HepG2 (cell line): ENCODE measurements around the gene GPR61. TPM values are rescaled to one million over a fixed set of nuclear protein-coding genes. Genes with fewer than 3 reads are reported as not detected.

Experiments
- ATAC-seq: fragments of 200-7000 bp; cut with Tn5 transposase; 3 replicates; pipeline ENCODE4 v1.9.1; 2020; ENCODE audit warnings: mild to moderate bottlenecking, moderate library complexity
- BruUV-seq: library from RNA; stranded (reverse); fragments of 400-500 nt; replicated peaks from 2 replicates; lab custom pipeline; 2021; lab: Mats Ljungman, UMichigan
- CTCF ChIA-PET: fragments of 300-600 bp; formaldehyde crosslinking; extraction: SDS; loops from one replicate; lab custom pipeline; 2021; ENCODE audit warnings: low total read pairs, inconsistent platforms, low intra/inter-chr PET ratio; lab: Yijun Ruan, JAX
- POLR2A ChIA-PET: fragments of 350-600 bp; sonication (Branson Sonifier 250); formaldehyde crosslinking; loops from one replicate; lab custom pipeline; 2020; ENCODE audit warnings: antibody characterized with exemption, inconsistent platforms; lab: Yijun Ruan, JAX
- DNase-seq: peaks from one replicate; pipeline ENCODE4 v3.0.0-alpha.2; 2015; ENCODE audit warnings: low spot score
- FAIRE-seq: peaks from 3 replicates; lab custom pipeline; 2011; peaks lifted over from hg19 to GRCh38; lab: Jason Lieb, UNC
- H2AFZ ChIP-seq: one replicate; pipeline ENCODE4 v1.6.1; 2011; ENCODE audit warnings: low read length, inconsistent platforms
- H3K27ac ChIP-seq: fragments of 300-600 bp; 3 replicates; pipeline ENCODE4 v1.8.0; 2011; ENCODE audit warnings: mixed run types, mild to moderate bottlenecking, mixed read lengths, low read length, inconsistent platforms; ENCODE audit not compliant: insufficient read depth; ENCODE audit errors: extremely low read length
- H3K27me3 ChIP-seq, 2 experiments: fragments of 200-600 bp in 1 of 2; 2 replicates in 1 of 2; 3 replicates in 1 of 2; pipeline versions ENCODE4 v1.6.0 to v1.8.0; 2011; ENCODE audit warnings: low read length in 2 of 2, mild to moderate bottlenecking in 2 of 2, moderate library complexity in 2 of 2, inconsistent platforms in 1 of 2; ENCODE audit not compliant: insufficient read depth in 2 of 2, control insufficient read depth in 1 of 2
- H3K36me3 ChIP-seq, 2 experiments: fragments of 200-600 bp in 1 of 2; replicated peaks in 1 of 2; 2 replicates in 1 of 2; 3 replicates in 1 of 2; pipeline versions ENCODE4 v1.5.1 to v1.8.0; 2011; ENCODE audit warnings: low read length in 2 of 2, inconsistent platforms in 1 of 2; ENCODE audit not compliant: insufficient read depth in 2 of 2, control insufficient read depth in 1 of 2
- H3K4me1 ChIP-seq: 2 replicates; pipeline ENCODE4 v1.5.1; 2012; ENCODE audit warnings: low read length, inconsistent platforms; ENCODE audit not compliant: insufficient read depth
- H3K4me2 ChIP-seq: 2 replicates; pipeline ENCODE4 v1.6.0; 2011; ENCODE audit warnings: low read depth, low read length, inconsistent platforms
- H3K4me3 ChIP-seq, 3 experiments: fragments of 200-600 bp in 1 of 3; sonication (generic), shearing (Covaris generic) in 1 of 3; replicated peaks in 1 of 3; 2 replicates each; pipeline ENCODE4 v1.5.1; 2011 to 2016; ENCODE audit warnings: low read length in 3 of 3, inconsistent platforms in 2 of 3, low read depth in 2 of 3, mild to moderate bottlenecking in 2 of 3, control low read depth in 1 of 3, mixed read lengths in 1 of 3; ENCODE audit not compliant: insufficient read depth in 1 of 3
- H3K79me2 ChIP-seq: one replicate; pipeline ENCODE4 v1.6.1; 2011; ENCODE audit warnings: low read length, inconsistent platforms; ENCODE audit not compliant: insufficient read depth
- H3K9ac ChIP-seq: 2 replicates; pipeline ENCODE4 v1.6.0; 2011; ENCODE audit warnings: mild to moderate bottlenecking, low read depth, low read length, inconsistent platforms; ENCODE audit not compliant: insufficient read depth
- H3K9me3 ChIP-seq: 2 replicates; pipeline ENCODE4 v1.5.1; 2012; ENCODE audit warnings: mild to moderate bottlenecking, low read length
- H4K20me1 ChIP-seq: 2 replicates; pipeline ENCODE4 v1.6.0; 2011; ENCODE audit warnings: inconsistent platforms, mild to moderate bottlenecking, low read length, moderate library complexity; ENCODE audit not compliant: insufficient read depth
- MAFF ChIP-seq: IDR thresholded peaks from 2 replicates; pipeline ENCODE4 v1.6.1; 2011; ENCODE audit warnings: low read depth, low read length, improper control_type of control experiment
- MEF2D ChIP-seq: sonication (generic); formaldehyde crosslinking; IDR thresholded peaks from 2 replicates; pipeline ENCODE4 v1.5.1; 2020; ENCODE audit warnings: mild to moderate bottlenecking, missing genetic modification reagents
- SALL1 ChIP-seq: sonication (generic); formaldehyde crosslinking; IDR thresholded peaks from 2 replicates; pipeline ENCODE4 v1.8.0; 2022; ENCODE audit warnings: mild to moderate bottlenecking, missing genetic modification reagents
- SIN3B ChIP-seq: fragments of 150-350 bp; IDR thresholded peaks from 2 replicates; pipeline ENCODE4 v1.6.1; 2014; ENCODE audit warnings: low read length
- ZNF282 ChIP-seq: fragments of 450-650 bp; IDR thresholded peaks from 2 replicates; pipeline ENCODE4 v1.6.1; 2018; ENCODE audit not compliant: partially characterized antibody
- ZNF670 ChIP-seq: sonication (generic); formaldehyde crosslinking; IDR thresholded peaks from 2 replicates; pipeline ENCODE4 v1.8.0; 2022; ENCODE audit warnings: mild to moderate bottlenecking, missing genetic modification reagents, borderline replicate concordance
- WGBS: methylation state at CpG from one replicate; pipeline ENCODE4 v1.1.6; 2017; ENCODE audit warnings: low lambda C conversion rate; 5-methylcytosine and 5-hydroxymethylcytosine counted together
- in situ Hi-C: cut with HindIII; loops from 2 replicates; pipeline ENCODE4 v1.10.0; 2017; ENCODE audit warnings: low pct_unique_long_range_greater_than_20kb; ENCODE audit not compliant: extremely low pct_ligation_motif_present
- intact Hi-C: fragments of 100-400 bp; cut with micrococcal nuclease; formaldehyde crosslinking; loops from one replicate; pipeline ENCODE4 v1.10.0; 2022; ENCODE audit not compliant: unreplicated experiment
- polyA plus RNA-seq, 8 experiments: library from polyadenylated mRNA; depleted of rRNA in 3 of 8; stranded (reverse) in 7 of 8; unstranded in 1 of 8; fragments of >200 nt; fragmentation: Illumina TruSeq in 4 of 8; extraction: Trizol in 4 of 8; gene quantifications; 2 replicates each; pipeline versions ENCODE4 v1.2.1 to v1.2.3, GENCODE V29; 2011 to 2016; ENCODE audit warnings: low read depth in 4 of 8, missing spikeins in 1 of 8, mixed read lengths in 1 of 8; ENCODE audit not compliant: insufficient read depth in 1 of 8
- total RNA-seq, 5 experiments: library from RNA; depleted of rRNA; stranded (reverse); fragments of >200 nt; fragmentation: Illumina TruSeq; extraction: Trizol; gene quantifications; 2 replicates each; pipeline ENCODE4 v1.2.3, GENCODE V29; 2016; ENCODE audit warnings: low read depth in 1 of 5
- TF ChIP-seq, protein P1 (sequence below): sonication (generic); formaldehyde crosslinking; IDR thresholded peaks from 2 replicates; pipeline ENCODE4 v1.4.0; 2020; ENCODE audit warnings: missing genetic modification reagents
- TF ChIP-seq, protein P2 (sequence below): sonication (generic); formaldehyde crosslinking; IDR thresholded peaks from 2 replicates; pipeline ENCODE4 v1.8.0; 2022; ENCODE audit warnings: missing genetic modification reagents, mild to moderate bottlenecking, moderate library complexity, borderline replicate concordance
- TF ChIP-seq, protein P3 (sequence below), 2 experiments: IDR thresholded peaks; 2 replicates each; pipeline ENCODE4 v1.6.1; 2011 to 2012; ENCODE audit warnings: low read length in 2 of 2, borderline replicate concordance in 1 of 2, low read depth in 1 of 2, mild to moderate bottlenecking in 1 of 2, moderate library complexity in 1 of 2
- TF ChIP-seq, protein P4 (sequence below): sonication (generic); formaldehyde crosslinking; IDR thresholded peaks from 2 replicates; pipeline ENCODE4 v1.8.0; 2023; ENCODE audit warnings: mild to moderate bottlenecking, missing genetic modification reagents
- TF ChIP-seq, protein P5 (sequence below): sonication (generic); formaldehyde crosslinking; conservative IDR thresholded peaks from 2 replicates; pipeline ENCODE4 v1.4.0; 2020; ENCODE audit warnings: missing genetic modification reagents
- TF ChIP-seq, protein P6 (sequence below): sonication (generic); formaldehyde crosslinking; IDR thresholded peaks from 2 replicates; pipeline ENCODE4 v1.4.0; 2020; ENCODE audit warnings: mild to moderate bottlenecking, missing genetic modification reagents

GPR61 gene
- total and polyA plus RNA-seq, 2 of the 13 experiments (the other 11 are each of a cell fraction or from before 2014, with no cell fraction given) = not detected

DNA sequence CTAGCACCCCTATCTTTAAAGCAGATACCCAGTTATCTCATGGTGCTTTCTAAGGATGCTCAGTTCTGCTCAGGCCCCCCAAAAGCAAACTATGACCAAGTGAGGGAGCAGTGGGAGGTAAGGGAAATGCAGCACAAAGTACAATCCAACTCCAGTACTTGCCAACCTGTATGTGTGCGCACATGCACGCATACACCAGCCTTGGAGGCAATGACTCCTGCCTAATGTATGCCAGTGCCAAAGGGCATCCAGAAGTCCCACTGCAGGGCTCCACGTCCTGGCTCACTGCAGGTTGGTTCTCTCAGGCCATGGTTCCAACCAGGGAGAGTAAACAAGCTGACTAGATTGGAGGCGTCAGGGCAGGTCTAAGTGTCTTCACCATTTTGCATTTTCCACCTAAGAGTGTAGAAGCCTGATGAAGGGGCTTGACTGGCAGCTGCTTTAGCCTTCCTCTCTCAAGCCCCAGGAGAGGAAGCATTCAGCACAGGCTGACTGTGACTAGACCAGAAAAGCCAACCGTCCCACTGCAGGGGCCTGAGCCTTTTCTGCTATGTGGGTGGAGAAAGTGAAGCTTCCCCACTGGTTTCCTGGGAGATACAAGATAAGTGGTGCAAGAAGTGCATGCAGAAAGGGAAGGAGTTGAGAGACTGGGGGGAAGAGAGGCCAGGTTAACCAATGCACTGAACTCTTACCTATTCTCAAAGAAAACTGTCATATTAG, 37.9 kb upstream of the GPR61 start:
- Histone ChIP-seq H3K4me2 (no peak overlapping the region), H3K79me2 (no peaks in the 10 kb centered on the region), H3K27me3 (no peaks in the 10 kb centered on the region), H3K9me3 (no peaks in the 10 kb centered on the region), H3K9ac (no peak overlapping the region), H2AFZ (no peak overlapping the region), H3K36me3 (no peaks in the 10 kb centered on the region; a peak in 1 of 5 replicates), H3K4me1 (no peaks in the 10 kb centered on the region), H3K27ac (no peak overlapping the region), H4K20me1 (no peaks in the 10 kb centered on the region), H3K4me3 (no peak overlapping the region)
- no peak for FAIRE-seq
- ChIA-PET POLR2A (no interaction called here), CTCF (interaction anchor here (0.7 kb wide), 1 partner anchor 30 kb away, joined by 4 read pairs; no protein-coding TSS in a partner anchor)
- intact Hi-C loops = no loop called here
- WGBS = 88% methylated on average over 2 of the region's 5 CpGs
- no peak for ATAC-seq
- BruUV-seq = no TSS peak
- DNase-seq = no peak
- in situ Hi-C loops = no loop called here
- TF ChIP-seq, protein P1, sequence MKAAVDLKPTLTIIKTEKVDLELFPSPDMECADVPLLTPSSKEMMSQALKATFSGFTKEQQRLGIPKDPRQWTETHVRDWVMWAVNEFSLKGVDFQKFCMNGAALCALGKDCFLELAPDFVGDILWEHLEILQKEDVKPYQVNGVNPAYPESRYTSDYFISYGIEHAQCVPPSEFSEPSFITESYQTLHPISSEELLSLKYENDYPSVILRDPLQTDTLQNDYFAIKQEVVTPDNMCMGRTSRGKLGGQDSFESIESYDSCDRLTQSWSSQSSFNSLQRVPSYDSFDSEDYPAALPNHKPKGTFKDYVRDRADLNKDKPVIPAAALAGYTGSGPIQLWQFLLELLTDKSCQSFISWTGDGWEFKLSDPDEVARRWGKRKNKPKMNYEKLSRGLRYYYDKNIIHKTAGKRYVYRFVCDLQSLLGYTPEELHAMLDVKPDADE = no peak
- no peak for TF ChIP-seq ZNF670 (CRISPR knock-in tag)
- TF ChIP-seq, protein P2, sequence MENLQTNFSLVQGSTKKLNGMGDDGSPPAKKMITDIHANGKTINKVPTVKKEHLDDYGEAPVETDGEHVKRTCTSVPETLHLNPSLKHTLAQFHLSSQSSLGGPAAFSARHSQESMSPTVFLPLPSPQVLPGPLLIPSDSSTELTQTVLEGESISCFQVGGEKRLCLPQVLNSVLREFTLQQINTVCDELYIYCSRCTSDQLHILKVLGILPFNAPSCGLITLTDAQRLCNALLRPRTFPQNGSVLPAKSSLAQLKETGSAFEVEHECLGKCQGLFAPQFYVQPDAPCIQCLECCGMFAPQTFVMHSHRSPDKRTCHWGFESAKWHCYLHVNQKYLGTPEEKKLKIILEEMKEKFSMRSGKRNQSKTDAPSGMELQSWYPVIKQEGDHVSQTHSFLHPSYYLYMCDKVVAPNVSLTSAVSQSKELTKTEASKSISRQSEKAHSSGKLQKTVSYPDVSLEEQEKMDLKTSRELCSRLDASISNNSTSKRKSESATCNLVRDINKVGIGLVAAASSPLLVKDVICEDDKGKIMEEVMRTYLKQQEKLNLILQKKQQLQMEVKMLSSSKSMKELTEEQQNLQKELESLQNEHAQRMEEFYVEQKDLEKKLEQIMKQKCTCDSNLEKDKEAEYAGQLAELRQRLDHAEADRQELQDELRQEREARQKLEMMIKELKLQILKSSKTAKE (CRISPR knock-in tag) = no peak
- TF ChIP-seq MEF2D (CRISPR knock-in tag) = no peak
- no peak for TF ChIP-seq SIN3B
- TF ChIP-seq, protein P3, sequence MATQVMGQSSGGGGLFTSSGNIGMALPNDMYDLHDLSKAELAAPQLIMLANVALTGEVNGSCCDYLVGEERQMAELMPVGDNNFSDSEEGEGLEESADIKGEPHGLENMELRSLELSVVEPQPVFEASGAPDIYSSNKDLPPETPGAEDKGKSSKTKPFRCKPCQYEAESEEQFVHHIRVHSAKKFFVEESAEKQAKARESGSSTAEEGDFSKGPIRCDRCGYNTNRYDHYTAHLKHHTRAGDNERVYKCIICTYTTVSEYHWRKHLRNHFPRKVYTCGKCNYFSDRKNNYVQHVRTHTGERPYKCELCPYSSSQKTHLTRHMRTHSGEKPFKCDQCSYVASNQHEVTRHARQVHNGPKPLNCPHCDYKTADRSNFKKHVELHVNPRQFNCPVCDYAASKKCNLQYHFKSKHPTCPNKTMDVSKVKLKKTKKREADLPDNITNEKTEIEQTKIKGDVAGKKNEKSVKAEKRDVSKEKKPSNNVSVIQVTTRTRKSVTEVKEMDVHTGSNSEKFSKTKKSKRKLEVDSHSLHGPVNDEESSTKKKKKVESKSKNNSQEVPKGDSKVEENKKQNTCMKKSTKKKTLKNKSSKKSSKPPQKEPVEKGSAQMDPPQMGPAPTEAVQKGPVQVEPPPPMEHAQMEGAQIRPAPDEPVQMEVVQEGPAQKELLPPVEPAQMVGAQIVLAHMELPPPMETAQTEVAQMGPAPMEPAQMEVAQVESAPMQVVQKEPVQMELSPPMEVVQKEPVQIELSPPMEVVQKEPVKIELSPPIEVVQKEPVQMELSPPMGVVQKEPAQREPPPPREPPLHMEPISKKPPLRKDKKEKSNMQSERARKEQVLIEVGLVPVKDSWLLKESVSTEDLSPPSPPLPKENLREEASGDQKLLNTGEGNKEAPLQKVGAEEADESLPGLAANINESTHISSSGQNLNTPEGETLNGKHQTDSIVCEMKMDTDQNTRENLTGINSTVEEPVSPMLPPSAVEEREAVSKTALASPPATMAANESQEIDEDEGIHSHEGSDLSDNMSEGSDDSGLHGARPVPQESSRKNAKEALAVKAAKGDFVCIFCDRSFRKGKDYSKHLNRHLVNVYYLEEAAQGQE (IDR thresholded peaks at IDR 0.05; ENCODE audit: borderline replicate concordance in 1 of 2, low read depth in 1 of 2, low read length in 2 of 2) = no peak
- no peak for TF ChIP-seq SALL1 (CRISPR knock-in tag)
- no peak for TF ChIP-seq ZNF282
- TF ChIP-seq, protein P4, sequence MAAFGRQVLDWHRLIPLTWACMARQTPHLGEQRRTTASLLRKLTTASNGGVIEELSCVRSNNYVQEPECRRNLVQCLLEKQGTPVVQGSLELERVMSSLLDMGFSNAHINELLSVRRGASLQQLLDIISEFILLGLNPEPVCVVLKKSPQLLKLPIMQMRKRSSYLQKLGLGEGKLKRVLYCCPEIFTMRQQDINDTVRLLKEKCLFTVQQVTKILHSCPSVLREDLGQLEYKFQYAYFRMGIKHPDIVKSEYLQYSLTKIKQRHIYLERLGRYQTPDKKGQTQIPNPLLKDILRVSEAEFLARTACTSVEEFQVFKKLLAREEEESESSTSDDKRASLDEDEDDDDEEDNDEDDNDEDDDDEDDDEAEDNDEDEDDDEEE (CRISPR knock-in tag) = no peak
- TF ChIP-seq, protein P5, sequence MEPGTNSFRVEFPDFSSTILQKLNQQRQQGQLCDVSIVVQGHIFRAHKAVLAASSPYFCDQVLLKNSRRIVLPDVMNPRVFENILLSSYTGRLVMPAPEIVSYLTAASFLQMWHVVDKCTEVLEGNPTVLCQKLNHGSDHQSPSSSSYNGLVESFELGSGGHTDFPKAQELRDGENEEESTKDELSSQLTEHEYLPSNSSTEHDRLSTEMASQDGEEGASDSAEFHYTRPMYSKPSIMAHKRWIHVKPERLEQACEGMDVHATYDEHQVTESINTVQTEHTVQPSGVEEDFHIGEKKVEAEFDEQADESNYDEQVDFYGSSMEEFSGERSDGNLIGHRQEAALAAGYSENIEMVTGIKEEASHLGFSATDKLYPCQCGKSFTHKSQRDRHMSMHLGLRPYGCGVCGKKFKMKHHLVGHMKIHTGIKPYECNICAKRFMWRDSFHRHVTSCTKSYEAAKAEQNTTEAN = no peak
- no peak for TF ChIP-seq MAFF
- TF ChIP-seq, protein P6, sequence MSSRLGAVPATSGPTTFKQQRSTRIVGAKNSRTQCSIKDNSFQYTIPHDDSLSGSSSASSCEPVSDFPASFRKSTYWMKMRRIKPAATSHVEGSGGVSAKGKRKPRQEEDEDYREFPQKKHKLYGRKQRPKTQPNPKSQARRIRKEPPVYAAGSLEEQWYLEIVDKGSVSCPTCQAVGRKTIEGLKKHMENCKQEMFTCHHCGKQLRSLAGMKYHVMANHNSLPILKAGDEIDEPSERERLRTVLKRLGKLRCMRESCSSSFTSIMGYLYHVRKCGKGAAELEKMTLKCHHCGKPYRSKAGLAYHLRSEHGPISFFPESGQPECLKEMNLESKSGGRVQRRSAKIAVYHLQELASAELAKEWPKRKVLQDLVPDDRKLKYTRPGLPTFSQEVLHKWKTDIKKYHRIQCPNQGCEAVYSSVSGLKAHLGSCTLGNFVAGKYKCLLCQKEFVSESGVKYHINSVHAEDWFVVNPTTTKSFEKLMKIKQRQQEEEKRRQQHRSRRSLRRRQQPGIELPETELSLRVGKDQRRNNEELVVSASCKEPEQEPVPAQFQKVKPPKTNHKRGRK (CRISPR knock-in tag) = no peak
